ENCODE results near the gene ITM2B.

The ITM2B gene

DNA sequence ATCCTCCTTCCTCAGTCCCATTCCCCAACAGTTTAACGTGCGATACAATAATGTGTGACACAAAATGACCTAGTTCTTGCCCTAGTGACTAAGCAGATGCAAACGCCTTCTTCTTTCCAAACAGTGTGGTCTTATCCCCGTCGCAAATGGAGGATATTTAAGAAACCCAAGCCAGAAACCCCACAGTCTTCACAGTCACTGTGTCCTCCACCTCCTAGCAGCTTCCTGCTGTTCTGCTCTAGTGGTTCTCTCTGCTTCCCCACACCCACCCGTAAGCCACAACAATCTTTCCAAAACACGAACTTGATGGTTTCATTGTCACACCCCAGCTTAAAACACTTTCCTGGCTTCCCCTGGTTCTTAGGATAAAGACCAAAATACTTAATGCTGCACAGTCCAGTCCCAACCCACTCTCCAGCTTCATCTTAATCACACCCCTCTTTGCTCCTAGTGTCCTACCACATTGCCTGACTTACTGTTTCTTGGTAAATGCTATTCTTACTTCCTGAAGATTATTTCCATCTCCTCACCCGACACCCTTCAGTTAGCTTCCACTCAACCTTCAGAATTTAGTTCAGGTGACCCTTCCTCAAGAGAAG lies 32.3 kb downstream of the ITM2B start:
- no peak overlapping the region for H3K4me3 ChIP-seq (ENCODE audit: low read depth, low read length)
- no peak for DNase-seq (ENCODE audit: low read depth, low spot score)
- TF ChIP-seq, protein P1, sequence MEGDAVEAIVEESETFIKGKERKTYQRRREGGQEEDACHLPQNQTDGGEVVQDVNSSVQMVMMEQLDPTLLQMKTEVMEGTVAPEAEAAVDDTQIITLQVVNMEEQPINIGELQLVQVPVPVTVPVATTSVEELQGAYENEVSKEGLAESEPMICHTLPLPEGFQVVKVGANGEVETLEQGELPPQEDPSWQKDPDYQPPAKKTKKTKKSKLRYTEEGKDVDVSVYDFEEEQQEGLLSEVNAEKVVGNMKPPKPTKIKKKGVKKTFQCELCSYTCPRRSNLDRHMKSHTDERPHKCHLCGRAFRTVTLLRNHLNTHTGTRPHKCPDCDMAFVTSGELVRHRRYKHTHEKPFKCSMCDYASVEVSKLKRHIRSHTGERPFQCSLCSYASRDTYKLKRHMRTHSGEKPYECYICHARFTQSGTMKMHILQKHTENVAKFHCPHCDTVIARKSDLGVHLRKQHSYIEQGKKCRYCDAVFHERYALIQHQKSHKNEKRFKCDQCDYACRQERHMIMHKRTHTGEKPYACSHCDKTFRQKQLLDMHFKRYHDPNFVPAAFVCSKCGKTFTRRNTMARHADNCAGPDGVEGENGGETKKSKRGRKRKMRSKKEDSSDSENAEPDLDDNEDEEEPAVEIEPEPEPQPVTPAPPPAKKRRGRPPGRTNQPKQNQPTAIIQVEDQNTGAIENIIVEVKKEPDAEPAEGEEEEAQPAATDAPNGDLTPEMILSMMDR (IDR thresholded peaks at IDR 0.05; ENCODE audit: low read depth, low read length): no peak
- in situ Hi-C loops (cut with HindIII; ENCODE audit: low sequenced_read_pairs): no loop called here

DNA sequence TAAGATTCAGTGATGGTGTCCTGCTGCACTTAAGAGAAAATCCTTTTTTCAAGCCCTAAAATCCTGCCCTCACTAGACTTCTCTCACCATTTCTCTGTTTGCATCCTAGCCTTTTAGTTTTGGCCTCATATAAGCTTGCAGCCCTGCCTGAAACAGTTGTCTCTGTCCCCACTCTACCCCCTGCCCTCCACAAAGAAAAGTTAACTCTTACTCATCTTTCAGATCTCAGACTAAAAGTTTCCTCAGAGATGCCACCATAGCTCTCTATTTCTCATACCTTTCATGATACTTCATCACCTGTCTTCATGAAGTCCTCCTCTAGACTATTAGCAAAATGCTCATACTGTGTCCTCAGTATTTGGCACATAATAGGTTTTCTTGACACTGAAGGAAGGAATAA lies 33.1 kb downstream of the ITM2B start:
- in situ Hi-C loops (cut with HindIII; ENCODE audit: low sequenced_read_pairs): no loop called here
- DNase-seq (ENCODE audit: low read depth, low spot score): no peak
- H3K4me3 ChIP-seq (ENCODE audit: low read depth, low read length): no peak overlapping the region
- TF ChIP-seq, protein P1 (IDR thresholded peaks at IDR 0.05; ENCODE audit: low read depth, low read length): no peak

DNA sequence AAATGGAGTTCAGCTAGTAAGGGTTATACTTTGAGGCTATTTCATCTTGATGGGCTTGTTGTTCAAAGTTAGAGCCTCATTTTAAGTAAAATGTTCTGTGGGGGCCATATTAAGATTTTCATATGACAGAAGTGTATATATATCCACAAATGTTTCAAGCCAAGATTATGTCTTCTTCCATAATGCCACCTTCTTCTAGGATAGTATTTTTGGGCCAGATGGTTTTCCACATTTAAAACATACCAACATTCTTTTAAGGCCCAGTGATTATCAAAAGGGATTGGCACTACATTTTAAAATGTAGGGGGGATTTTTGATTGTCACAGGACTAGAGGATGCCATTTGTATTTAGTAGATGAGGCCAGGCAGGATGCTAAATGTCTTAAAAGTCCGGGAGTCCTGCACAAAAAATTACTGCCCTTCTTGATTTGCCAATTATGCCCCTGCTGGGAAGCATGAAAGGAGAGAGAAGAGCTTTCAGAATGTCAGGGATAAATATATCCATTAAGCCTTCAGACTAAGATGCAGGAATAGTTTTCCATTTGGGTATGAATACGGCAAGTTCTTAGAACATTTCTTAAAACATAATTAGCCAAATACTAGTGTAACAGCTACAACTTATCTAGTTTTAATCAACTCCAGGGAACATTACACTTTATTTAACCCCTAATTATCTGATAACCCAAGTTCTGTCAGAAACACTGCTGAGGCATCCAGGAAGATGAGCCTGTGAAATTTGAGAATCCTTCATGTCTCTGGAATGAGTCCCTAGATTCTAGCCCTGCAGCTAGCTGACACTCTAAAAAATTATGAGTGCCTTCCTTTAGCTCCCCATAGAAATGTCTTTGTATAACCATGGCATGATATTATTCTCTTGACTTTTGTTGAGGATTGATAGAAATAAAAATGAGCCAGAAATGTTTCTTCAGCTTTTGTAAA lies 34.0 kb downstream of the ITM2B start:
- in situ Hi-C loops (cut with HindIII; ENCODE audit: low sequenced_read_pairs): no loop called here
- TF ChIP-seq, protein P1 (IDR thresholded peaks at IDR 0.05; ENCODE audit: low read depth, low read length): no peak
- H3K4me3 ChIP-seq (ENCODE audit: low read depth, low read length): no peak overlapping the region
- no peak for DNase-seq (ENCODE audit: low read depth, low spot score)

DNA sequence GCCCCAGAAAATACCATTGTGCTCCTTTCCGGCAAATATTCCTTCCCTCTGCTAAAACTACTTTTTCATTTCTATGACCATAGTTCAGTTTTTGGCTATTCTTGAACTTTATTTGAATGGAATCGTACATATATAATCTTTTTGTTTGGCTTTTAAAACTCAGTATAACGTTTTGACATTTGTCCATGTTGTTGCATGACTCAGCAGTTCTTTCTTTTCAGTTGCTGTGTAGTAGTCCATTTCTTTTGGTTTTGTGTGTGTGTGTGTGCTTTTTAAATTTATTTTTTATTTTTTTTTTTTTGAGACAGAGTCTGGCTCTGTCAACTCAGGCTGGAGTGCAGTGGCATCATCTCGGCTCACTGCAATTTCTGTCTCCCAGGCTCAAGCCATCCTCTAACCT lies 35.0 kb downstream of the ITM2B start:
- no peak for DNase-seq (ENCODE audit: low read depth, low spot score)
- TF ChIP-seq, protein P1 (IDR thresholded peaks at IDR 0.05; ENCODE audit: low read depth, low read length): no peak
- no peak overlapping the region for H3K4me3 ChIP-seq (ENCODE audit: low read depth, low read length)
- in situ Hi-C loops (cut with HindIII; ENCODE audit: low sequenced_read_pairs): no loop called here

DNA sequence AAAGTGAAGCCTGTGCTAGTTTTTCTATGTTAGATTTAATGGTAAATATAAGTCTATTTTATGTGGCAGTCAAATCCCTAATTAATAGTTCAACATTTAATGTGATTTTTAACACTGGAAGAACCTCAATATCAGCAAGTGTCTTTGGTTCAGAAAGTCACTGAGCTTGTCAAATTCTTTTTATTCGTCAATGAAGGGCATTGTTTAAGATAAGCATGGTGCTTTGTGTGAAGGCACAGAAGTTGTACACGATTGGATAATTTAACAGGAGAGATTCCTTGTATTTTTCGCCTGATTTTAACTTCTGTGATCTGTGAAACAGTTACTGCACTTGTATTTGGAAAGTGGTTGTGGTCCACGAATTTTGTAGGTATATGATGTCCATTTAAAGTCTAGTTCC lies 40.3 kb downstream of the ITM2B start:
- DNase-seq (ENCODE audit: low read depth, low spot score): no peak
- TF ChIP-seq, protein P1 (IDR thresholded peaks at IDR 0.05; ENCODE audit: low read depth, low read length): no peak
- no peak overlapping the region for H3K4me3 ChIP-seq (ENCODE audit: low read depth, low read length)
- in situ Hi-C loops (cut with HindIII; ENCODE audit: low sequenced_read_pairs): no loop called here

DNA sequence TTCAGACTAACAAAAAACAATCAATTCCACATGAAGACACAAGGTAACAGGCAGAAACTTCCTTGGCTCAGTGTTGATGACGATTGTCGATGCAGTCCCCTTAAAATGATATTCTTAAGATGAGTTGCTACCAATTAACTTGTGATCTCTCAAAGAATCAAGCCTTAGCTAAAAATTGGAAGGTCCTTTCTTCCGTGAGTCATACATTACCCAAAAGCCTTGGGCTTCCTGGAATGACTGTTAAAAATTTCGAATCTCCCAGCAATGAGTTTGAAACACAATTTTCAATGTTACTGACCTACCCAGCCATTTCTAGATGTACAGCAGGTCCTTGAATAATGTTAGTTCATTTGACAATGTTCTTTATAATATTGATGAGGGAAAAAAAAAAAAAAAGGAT lies 42.5 kb downstream of the ITM2B start:
- TF ChIP-seq, protein P1 (IDR thresholded peaks at IDR 0.05; ENCODE audit: low read depth, low read length): no peak
- DNase-seq (ENCODE audit: low read depth, low spot score): no peak
- H3K4me3 ChIP-seq (ENCODE audit: low read depth, low read length): no peak overlapping the region
- in situ Hi-C loops (cut with HindIII; ENCODE audit: low sequenced_read_pairs): no loop called here
